OCI-LY7 (cell line): ENCODE measurements around the gene ARTN.

ENCODE experiments used
- EZH2phosphoT487 ChIP-seq: fragments of 200-600 bp; sonication (generic); IDR thresholded peaks from 2 replicates; pipeline ENCODE4 v1.6.1; 2018; ENCODE audit warnings: low read depth, borderline replicate concordance, mild to moderate bottlenecking, mixed run types, antibody characterized with exemption, low read length, moderate library complexity, mixed read lengths
- TF ChIP-seq, protein P1 (sequence below): fragments of 200-600 bp; sonication (generic); conservative IDR thresholded peaks from 2 replicates; pipeline ENCODE4 v1.5.1; 2014; ENCODE audit warnings: mild to moderate bottlenecking, antibody characterized with exemption, low read length, moderate library complexity, mixed read lengths

GRCh38 chr1:43956234-43956633 lies 22.6 kb downstream of the ARTN start:
- no peak for TF ChIP-seq EZH2phosphoT487
- TF ChIP-seq, protein P1, sequence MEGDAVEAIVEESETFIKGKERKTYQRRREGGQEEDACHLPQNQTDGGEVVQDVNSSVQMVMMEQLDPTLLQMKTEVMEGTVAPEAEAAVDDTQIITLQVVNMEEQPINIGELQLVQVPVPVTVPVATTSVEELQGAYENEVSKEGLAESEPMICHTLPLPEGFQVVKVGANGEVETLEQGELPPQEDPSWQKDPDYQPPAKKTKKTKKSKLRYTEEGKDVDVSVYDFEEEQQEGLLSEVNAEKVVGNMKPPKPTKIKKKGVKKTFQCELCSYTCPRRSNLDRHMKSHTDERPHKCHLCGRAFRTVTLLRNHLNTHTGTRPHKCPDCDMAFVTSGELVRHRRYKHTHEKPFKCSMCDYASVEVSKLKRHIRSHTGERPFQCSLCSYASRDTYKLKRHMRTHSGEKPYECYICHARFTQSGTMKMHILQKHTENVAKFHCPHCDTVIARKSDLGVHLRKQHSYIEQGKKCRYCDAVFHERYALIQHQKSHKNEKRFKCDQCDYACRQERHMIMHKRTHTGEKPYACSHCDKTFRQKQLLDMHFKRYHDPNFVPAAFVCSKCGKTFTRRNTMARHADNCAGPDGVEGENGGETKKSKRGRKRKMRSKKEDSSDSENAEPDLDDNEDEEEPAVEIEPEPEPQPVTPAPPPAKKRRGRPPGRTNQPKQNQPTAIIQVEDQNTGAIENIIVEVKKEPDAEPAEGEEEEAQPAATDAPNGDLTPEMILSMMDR = no peak
